Keratinocyte (primary cell): ENCODE measurements around the gene BFSP2.

Experiments
- CTCF ChIP-seq, 3 experiments: IDR thresholded peaks in 1 of 3; conservative IDR thresholded peaks in 1 of 3; optimal IDR thresholded peaks in 1 of 3; 2 replicates in 2 of 3; 3 replicates in 1 of 3; pipeline versions ENCODE3 to v1.5.1; 2011; ENCODE audit warnings: low read length in 3 of 3, mild to moderate bottlenecking in 3 of 3, moderate library complexity in 2 of 3, control low read depth in 1 of 3, inconsistent platforms in 1 of 3; ENCODE audit not compliant: insufficient read depth in 2 of 3; ENCODE audit errors: extremely low read depth in 1 of 3
- EZH2 ChIP-seq: IDR thresholded peaks from one replicate; pipeline ENCODE4 v1.6.1; 2012; ENCODE audit warnings: inconsistent platforms, mild to moderate bottlenecking, low read length, moderate library complexity

DNA sequence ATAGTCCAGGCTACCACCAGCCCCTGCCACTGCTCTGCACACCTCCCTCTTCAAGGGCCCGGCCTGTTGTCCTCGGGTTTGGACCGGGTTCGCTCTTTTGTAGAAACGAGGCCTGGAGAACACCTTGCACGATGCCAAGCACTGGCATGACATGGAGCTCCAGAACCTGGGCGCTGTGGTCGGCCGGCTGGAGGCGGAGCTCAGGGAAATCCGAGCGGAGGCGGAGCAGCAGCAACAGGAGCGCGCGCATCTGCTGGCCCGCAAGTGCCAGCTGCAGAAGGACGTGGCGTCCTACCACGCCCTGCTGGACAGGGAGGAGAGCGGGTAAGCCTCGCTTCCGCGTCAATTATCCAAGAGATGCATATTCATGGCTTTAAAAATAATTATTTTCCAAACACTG, 72.4 kb downstream of the BFSP2 start:
- TF ChIP-seq CTCF (optimal IDR thresholded peaks at IDR 0.05 in 1 of 3, IDR thresholded peaks at IDR 0.05 in 1 of 3, conservative IDR thresholded peaks at IDR 0.05 in 1 of 3; ENCODE audit: extremely low read depth in 1 of 3, insufficient read depth in 2 of 3, low read length in 3 of 3) (no peak), EZH2 (no peak)
